Posterior vena cava (tissue), 2 donors: Measurements from ENCODE around the gene CLCA2. TPM values are rescaled to one million over a fixed set of nuclear protein-coding genes. Genes with fewer than 3 reads are reported as not detected.
"Not testable (repeated sequence)": the region's sequence is repeated elsewhere in the genome, so short reads cannot be mapped to it uniquely, and the experiment has no call there.

Source experiments
- DNase-seq: peaks from one replicate; pipeline ENCODE4 v3.0.0-alpha.2; 2020; ENCODE audit warnings: low spot score
- intact Hi-C, 2 donors: fragments of 100-400 bp; cut with DNase I; formaldehyde crosslinking; loops; one replicate each; pipeline versions ENCODE4 v1.14.1 to v1.14.2; 2022 to 2023
- total RNA-seq, 2 donors: library from RNA; stranded (reverse); fragmentation: NEBNext Ultra II Directional; extraction: Animal tissue kit (Norgen Biotek cat#: 25700); gene quantifications; one replicate each; pipeline ENCODE4 v1.2.1, GENCODE V29; 2021
- donor health status: DM: yes; HTN: yes; CAD: no.
- donor health status: DM: yes; HTN: yes; CAD: no.

CLCA2 gene
- total RNA-seq, 2 donors from 2014 or later, result 0.10 to 0.32 TPM

DNA sequence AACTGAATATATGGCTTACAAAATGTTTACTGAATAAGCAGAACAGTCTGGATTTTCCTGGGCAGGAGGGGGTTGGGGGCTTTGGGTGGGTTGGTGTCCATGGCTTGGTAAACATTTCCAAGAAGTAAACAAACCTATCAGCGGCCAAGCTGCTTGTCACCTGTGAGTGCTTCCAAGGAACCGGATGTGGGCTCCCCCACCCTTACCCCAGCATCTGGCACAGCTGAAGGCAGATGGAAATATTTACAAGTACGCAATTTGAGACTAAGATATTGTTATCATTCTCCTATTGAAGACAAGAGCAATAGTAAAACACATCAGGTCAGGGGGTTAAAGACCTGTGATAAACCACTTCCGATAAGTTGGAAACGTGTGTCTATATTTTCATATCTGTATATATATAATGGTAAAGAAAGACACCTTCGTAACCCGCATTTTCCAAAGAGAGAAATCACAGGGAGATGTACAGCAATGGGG, 44.6 kb downstream of the CLCA2 start, which contains the start of gene CLCA1:
TSS of gene CLCA1 (plus strand) at position 427 of the 477 bp plus-strand sequence. CDS start at position 472, 45 bp downstream.
- intact Hi-C loops, result no loop called here
- DNase-seq, result no peak

DNA sequence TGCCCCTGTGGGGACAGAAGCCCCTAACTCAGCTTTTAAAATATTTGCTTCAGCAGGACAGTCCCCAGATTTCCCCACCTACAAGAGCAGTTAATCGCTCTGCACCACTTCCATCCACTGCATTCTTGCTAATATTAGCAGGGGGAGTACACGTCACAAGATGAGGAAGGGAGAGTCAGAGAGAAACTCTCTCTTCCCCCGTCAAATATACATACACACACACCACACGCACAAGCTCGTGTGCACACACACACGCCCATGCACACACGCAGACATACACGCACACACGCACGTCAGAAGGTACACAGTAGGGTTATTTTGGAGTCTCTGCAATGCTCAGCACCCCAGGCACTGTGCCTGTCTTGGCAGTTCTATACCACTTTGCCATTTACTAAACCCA, 46.9 kb downstream of the CLCA2 start:
- no peak for DNase-seq
- intact Hi-C loops, result no loop called here

DNA sequence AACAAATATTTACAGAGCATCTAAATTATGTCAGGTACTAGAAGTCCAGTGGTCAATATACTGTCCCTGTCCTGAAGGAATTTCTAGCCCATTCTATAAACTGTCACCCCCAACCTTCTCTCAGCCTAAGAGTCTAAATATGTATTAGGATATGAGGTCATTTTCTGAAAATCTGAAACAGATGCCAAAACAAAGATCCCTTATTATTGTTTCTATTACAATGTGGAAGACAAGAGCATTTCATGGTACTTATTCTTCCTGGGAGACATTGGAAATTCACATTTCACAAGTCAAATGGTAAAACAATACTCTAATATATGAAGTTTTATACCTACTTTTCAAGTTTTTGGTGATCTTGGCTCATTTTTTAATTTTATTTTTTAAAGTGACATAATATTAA, 47.3 kb downstream of the CLCA2 start:
- no peak for DNase-seq
- intact Hi-C loops, result no loop called here

DNA sequence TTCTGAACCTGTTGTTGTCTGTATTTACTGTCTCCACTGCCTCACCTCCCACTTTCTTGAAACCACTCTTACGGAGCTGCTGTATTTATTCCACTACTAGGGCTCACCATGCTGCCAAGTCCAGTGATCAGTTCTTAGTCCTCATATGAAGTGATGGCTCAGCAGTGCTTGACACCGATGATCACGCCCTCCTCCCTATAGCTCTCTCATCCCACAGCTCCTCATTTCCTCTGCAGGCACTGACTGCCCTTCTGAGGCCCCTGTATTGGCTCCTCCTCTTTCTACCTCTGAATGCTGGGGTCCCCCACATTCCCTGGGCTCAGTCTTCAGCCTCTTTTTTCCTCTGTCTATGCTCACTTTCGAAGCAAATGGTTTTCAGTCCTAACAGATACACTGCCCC, 48.2 kb downstream of the CLCA2 start:
- intact Hi-C loops, result no loop called here
- DNase-seq, result no peak

DNA sequence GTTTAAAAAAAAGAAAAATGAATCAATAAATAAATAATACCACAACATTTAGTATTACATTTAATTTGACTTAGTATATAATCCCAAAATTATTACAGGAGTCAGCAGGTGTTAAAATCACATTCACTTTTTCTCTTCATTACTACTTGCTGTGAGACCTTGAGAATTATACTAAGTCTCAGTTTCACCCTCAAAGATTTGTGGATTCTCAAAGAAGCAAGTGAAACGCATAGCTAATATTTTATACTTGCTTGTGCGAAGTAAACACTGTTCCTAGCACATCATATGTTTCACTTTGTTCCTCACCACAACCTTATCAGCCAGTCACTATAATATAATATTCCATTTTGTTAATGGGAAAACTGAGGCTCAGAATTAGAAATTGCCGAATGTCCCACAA, 48.8 kb downstream of the CLCA2 start:
- intact Hi-C loops, result no loop called here
- no peak for DNase-seq

DNA sequence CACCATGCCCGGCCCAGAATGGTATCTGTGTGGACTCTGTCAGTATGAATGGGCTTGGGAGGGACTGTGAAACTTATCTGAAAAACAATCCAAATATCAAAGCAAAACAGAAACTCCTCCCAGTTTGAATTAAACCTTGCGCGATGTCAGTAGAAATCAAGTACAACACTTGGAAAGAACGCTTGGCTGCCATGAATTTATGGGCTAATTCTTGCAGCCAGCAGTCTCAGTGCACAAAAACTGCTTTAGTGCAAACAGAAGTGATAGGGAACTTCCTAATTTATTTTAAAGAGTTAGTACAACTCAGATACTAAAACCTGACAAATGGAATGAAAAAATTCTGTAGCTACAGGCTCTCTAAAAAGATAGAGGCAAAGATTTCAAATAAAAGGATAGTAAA, 53.3 kb downstream of the CLCA2 start:
- no peak for DNase-seq
- intact Hi-C loops, result no loop called here

DNA sequence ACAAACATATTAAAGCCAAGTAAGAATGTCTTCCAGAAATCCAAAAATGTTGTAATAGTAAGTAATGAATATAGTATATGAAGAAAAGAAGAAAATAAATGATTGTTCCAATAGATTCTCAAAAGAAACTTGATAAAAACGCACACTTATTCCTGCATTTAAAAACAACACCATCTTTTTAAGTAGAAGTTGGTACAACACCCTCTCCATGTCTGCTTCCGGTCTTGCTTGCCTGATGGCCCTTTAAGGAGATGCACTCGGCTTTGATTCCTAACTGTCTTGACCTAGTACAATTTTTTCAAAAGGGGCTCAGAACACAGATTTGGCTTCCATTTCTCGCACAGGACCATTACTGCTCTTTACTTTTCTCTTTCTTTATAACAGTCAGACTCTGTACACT, 53.7 kb downstream of the CLCA2 start:
- DNase-seq, result no peak
- intact Hi-C loops, result no loop called here

DNA sequence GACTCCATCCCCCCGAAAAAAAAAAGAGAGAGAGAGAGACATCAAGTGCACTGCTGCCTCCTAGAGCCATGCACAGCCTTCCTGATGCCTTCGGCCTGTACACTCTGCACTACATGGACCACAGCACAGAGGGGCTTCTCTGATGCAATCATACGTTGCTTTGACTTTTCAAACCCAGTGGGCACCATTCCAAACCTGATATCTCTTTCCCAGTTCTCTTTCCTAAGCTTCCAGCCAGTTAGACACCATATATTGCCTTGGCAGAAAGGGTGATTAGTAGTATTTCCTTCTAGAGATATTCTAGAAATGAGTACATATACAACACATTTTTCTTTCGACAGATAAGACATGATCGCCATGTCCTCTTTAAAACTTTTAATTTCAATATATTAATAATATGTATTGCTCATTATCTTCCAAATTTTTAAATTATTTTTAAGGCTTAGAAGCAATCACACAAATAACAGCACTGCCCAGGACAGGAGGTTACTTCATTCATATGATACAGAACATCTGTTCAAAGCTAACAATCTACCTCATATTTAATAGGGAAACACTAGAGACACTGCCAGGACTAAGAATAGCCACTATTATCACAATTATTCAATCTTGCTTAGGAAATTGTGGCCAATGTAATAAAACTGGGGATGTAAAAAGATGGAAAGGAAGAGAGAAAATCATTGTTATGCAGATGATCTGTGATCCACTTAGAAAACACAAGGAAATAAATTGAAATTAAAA, 54.6 kb downstream of the CLCA2 start:
- no peak for DNase-seq
- intact Hi-C loops, result no loop called here

DNA sequence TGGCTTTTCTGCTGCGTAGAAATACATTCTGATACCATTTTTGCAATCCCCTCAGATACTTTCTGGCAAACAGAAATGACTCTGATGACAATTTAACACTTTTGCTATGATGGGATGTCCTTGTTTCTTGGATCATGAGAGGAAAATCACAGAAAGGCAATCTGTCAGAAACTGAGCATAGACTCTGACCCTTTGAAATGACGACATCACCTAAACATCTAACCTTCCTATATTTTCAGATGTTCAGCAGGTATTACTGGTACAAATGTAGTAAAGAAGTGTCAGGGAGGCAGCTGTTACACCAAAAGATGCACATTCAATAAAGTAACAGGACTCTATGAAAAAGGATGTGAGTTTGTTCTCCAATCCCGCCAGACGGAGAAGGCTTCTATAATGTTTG, 58.0 kb downstream of the CLCA2 start:
- no peak for DNase-seq
- intact Hi-C loops, result no loop called here

DNA sequence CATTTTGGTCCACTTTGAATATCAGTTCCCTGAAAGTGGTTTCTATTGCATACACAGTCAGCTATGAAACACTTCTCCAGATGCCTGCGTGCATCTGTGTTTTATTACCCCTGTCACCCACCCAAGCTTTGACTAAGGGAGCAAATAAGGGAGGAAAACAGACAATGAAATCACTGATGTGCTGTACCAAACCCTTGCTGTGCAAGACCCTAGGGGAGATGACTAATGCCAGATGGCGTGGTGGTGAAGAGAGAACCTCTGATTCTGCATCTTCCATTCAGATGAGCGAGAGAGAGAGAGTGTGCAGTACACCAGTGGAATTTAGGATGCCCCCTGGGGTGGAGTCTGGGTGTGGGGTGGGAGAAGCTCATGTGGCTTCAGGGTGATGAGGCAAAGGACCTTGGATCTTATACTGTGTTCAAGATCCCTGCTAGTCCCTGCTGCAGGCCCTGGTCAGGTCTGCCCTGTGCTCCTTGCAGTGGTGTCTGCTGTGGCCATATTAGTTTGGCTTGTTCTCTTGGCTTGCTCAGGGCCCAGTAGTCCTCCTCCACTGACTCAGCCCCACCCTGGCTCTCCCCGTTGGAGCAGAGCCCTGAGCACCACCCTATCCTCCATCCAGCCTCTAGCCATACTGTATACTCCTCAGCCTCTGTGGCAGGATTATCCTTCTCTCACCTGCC, 63.3 kb downstream of the CLCA2 start:
- peak; percentile 77 for DNase-seq
- intact Hi-C loops, result no loop called here

DNA sequence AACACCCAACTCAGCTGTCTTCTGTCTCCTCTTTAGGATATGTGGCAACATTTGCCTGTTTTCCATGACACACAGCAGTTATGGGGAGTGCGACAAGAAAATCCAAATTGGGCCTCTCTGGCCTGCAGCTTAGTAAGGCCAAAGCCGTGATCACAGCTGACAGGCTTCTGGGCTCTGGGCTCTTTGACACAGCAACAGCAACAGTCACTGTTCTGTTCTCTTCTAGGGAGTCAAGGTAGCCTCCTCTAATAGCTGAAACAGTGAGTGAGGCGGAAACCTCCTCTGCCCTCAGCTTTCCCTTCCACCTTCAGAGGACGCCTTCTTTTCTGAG, 63.8 kb downstream of the CLCA2 start:
- intact Hi-C loops, result no loop called here
- DNase-seq, result peak; percentile 72

DNA sequence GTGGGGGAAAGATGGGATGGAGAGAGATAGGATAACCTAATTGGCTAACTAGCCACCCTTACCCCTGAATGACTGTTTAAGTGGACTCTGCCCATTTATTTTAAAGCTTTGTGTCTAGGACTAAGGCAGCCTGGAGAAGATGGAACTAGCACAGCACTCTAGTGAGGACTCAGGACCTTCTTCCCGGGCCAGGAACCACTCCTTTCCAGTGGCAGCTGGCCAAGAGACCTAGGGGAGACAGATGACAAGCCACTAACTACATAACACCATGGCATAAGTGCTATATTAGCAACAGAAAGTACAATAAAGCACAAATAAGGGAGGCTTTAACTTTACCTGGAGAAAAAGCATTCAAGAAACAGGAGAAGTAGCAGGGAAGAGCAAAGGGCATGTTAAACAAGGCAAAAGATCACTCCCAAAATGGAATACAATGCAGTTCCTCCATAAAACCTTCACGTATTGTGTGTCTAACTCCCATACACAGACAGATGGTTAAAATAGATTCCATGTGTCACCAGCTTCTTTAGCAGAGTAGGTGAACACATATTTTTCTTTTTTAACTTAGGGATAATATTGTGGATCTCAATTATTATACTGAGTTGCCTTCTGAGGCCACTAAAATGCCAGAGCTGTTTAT, 65.4 kb downstream of the CLCA2 start:
- DNase-seq, result no peak
- intact Hi-C loops, result no loop called here

DNA sequence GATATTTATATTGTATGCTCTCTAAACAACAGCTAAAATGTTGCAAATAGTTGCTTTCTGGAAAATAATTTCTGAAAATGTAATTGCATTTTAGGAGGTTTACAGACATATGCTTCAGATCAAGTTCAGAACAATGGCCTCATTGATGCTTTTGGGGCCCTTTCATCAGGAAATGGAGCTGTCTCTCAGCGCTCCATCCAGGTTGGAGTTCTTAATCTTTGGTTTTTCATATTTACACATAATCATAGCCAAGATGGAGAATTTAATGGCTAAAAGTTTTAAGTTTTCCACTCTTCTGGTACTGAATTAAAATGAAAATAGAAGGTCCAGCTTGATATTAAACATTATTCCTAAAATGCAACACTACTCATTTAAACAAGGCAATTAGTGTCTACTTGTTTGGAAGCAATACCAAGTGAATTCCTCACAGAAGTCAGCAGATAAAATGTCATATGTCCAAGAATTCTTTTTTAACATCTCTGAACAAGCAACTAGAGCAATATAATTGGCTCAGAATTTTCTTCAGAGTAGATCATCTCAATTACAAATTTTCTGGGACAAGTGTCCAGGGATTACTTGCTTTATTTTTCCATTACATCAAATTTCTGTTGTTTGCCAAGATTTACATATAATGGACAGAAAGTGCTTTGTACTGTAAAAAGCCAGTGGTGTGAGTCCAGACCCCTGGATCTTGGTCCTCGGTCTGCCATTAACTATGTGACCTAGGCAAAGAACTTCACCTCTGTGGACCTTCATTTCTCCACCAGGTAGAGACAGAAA, 67.4 kb downstream of the CLCA2 start:
- no peak for DNase-seq
- intact Hi-C loops, result no loop called here

DNA sequence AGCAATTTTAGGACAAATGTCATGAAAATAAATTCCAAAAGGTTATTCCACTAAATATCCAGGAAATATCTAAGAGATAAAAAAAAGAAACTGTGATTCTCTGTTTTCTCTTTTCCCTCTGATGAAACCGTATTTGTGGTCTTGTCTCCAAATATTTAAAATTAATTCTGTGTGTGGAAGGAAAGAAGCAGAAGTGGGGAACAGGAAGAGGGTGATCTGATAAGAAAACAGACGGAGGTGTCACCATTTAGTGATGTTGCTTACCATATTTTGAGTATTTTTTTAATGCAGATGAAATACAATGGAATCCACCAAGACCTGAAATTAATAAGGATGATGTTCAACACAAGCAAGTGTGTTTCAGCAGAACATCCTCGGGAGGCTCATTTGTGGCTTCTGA, 74.3 kb downstream of the CLCA2 start:
- intact Hi-C loops, result no loop called here
- DNase-seq, result no peak

DNA sequence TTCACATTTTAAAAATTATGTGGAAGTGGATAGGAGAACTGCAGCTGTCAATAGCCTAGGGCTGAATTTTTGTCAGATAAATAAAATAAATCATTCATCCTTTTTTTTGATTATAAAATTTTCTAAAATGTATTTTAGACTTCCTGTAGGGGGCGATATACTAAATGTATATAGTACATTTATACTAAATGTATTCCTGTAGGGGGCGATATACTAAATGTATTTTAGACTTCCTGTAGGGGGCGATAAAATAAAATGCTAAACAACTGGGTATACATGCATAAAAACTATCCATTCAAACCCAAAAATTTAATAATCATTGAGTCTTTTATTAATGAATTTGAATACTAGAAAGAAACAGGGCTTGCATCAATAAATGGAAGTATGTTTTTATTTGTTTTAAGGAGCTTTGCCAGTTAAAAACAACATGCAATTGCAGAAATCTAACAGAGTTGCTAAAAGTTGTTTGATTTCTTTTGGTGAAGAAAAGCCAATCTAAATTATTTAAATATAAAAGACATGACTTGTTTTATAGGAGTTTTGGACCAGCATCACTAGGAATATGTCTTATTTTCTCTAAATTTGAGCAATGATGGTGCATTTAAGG, 76.1 kb downstream of the CLCA2 start:
- intact Hi-C loops, result no loop called here
- no peak for DNase-seq

DNA sequence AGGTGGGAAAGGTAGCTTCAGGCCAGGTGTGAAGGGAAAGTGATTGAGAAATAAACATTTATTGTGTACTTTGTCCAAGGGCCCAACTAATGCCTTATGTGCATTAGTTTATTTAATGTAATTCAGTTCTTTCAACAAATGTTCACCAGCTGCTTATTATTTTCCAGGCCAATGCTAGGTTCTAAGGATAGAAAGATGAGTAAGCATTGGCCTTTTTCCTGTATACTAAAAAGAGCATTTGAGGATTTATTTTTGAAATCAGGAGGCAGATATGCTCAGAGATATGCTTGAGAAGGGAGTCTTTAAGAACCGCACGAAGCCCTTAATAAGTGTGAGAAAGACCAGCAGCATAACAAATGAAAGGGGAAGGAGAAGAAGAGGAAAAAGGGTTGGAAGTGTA, 76.7 kb downstream of the CLCA2 start:
- no peak for DNase-seq
- intact Hi-C loops, result no loop called here

DNA sequence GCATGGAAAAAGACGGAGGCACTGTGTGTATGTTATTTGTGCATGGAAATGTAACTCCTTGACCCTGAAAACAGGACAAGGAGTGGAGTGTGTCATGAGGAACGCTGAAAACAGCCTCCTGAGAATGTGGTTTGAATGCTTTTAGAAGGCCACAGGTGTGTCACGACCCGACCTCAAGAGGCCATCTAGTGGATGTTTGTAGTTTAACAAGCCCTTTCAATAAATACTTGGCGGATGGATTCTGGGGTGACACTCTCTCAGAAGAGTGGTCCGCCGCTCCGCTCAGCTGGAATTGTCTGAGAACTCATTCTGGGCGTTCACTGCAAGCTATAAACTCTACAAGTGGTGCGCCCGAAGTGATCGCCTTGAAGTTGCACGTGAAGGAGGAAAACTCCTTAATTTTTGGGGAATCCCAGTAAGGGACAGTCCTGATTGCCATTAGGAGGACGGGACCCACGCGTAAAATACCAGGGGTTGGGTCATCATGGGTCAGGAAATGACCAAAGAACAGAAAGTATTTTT, 78.2 kb downstream of the CLCA2 start:
- intact Hi-C loops, DNase-seq: not testable (repeated sequence)

DNA sequence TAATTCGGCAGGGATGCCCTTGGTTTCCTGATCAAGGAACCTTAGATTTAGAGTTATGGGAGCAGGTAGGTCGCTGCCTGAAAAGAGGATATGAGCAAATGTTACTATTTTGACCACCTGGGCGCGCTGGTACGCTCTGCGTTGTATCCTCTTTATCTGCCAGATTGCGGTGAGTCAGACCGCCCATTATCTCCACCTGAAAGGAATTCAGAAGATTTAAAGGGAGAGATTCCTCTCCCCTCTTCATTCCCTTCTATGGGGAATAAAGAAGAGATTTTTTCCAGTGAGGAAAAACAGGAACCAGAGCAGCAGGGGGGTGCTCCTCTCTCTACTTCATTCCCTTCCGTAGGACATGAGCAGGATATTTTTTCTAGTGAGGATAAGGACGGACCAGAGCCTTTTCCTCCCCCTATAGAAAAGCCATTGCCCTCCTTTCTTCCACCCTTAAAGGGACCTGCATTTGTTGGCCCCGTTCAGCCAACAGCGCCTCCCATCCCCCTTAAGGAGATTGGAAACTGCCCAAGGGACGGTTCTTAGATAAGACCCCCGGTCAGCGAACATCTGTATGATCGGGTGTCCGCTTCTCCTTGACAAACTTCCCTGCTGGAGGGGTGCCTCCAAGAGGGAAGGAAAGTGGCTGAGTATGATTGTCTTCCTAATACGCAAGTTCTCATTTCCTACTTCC, 78.9 kb downstream of the CLCA2 start:
- intact Hi-C loops, result no loop called here
- DNase-seq, result no peak
